Fibroblast of lung (primary cell): ENCODE results near the gene FMNL2. TPM values are rescaled to one million over a fixed set of nuclear protein-coding genes. Genes with fewer than 3 reads are reported as not detected.

Experiments
- DNase-seq, 2 donors: peaks; one replicate each; pipeline versions ENCODE4 v3.0.0 to v3.0.0-alpha.2; 2010; ENCODE audit warnings: low read depth in 2 of 2
- H2AFZ ChIP-seq: 2 replicates; pipeline ENCODE4 v1.5.1; 2012; ENCODE audit warnings: low read length, control low read depth, inconsistent platforms
- H3K27ac ChIP-seq: 2 replicates; pipeline ENCODE4 v1.5.1; 2011; ENCODE audit warnings: low read length, control low read depth; ENCODE audit not compliant: insufficient read depth
- H3K27me3 ChIP-seq: 2 replicates; pipeline ENCODE4 v1.5.1; 2011; ENCODE audit warnings: mild to moderate bottlenecking, low read length; ENCODE audit not compliant: control insufficient read depth, insufficient read depth
- H3K36me3 ChIP-seq: 2 replicates; pipeline ENCODE4 v1.5.1; 2011; ENCODE audit warnings: low read length; ENCODE audit not compliant: control insufficient read depth, insufficient read depth
- H3K4me1 ChIP-seq: 2 replicates; pipeline ENCODE4 v1.5.1; 2011; ENCODE audit warnings: low read length; ENCODE audit not compliant: control insufficient read depth, insufficient read depth; ENCODE audit errors: extremely low read depth
- H3K4me2 ChIP-seq: 2 replicates; pipeline ENCODE4 v1.5.1; 2011; ENCODE audit warnings: low read length, control low read depth; ENCODE audit not compliant: insufficient read depth; ENCODE audit errors: extremely low read depth
- H3K4me3 ChIP-seq, 4 experiments: fragments of 200-600 bp in 1 of 4; sonication (generic) in 1 of 4; replicated peaks in 1 of 4; 2 replicates each; pipeline ENCODE4 v1.5.1; 2011 to 2016; ENCODE audit warnings: low read length in 4 of 4, low read depth in 3 of 4, mild to moderate bottlenecking in 3 of 4, control low read depth in 2 of 4, inconsistent platforms in 1 of 4, mixed read lengths in 1 of 4; ENCODE audit not compliant: insufficient read depth in 1 of 4; ENCODE audit errors: control extremely low read depth in 1 of 4
- H3K79me2 ChIP-seq: 2 replicates; pipeline ENCODE4 v1.5.1; 2012; ENCODE audit warnings: mild to moderate bottlenecking, low read length, inconsistent platforms; ENCODE audit not compliant: control insufficient read depth, insufficient read depth
- H3K9ac ChIP-seq: 2 replicates; pipeline ENCODE4 v1.5.1; 2011; ENCODE audit warnings: mild to moderate bottlenecking, low read length, control low read depth; ENCODE audit not compliant: insufficient read depth
- H3K9me3 ChIP-seq: 2 replicates; pipeline ENCODE4 v1.5.1; 2012; ENCODE audit warnings: low read depth, low read length; ENCODE audit not compliant: control insufficient read depth, insufficient read depth
- H4K20me1 ChIP-seq: 2 replicates; pipeline ENCODE4 v1.5.1; 2011; ENCODE audit warnings: low read length; ENCODE audit not compliant: control insufficient read depth, insufficient read depth; ENCODE audit errors: extremely low read depth
- CTCF ChIP-seq, 2 donors: IDR thresholded peaks in 1 of 2; conservative IDR thresholded peaks in 1 of 2; 1 replicate in 1 of 2; 2 replicates in 1 of 2; pipeline ENCODE4 v1.5.1; 2011 to 2012; ENCODE audit warnings: low read length in 2 of 2, control low read depth in 1 of 2, inconsistent platforms in 1 of 2, low read depth in 1 of 2, mild to moderate bottlenecking in 1 of 2
- EZH2 ChIP-seq: IDR thresholded peaks from 2 replicates; pipeline ENCODE4 v1.5.1; 2012; ENCODE audit warnings: low read length, control low read depth, mild to moderate bottlenecking; ENCODE audit errors: missing control alignments
- polyA plus RNA-seq, 2 donors: library from polyadenylated mRNA; depleted of rRNA in 1 of 2; stranded (reverse) in 1 of 2; unstranded in 1 of 2; fragments of >200 nt; gene quantifications; 2 replicates each; pipeline ENCODE4 v1.2.1, GENCODE V29; 2011 to 2012; ENCODE audit warnings: missing spikeins in 1 of 2
- total RNA-seq: library from RNA; depleted of rRNA; stranded (reverse); fragments of >200 nt; gene quantifications from 2 replicates; pipeline ENCODE4 v1.2.1, GENCODE V29; 2014

Gene FMNL2
- total and polyA plus RNA-seq, 2 donors (not counting 1 experiment from before 2014, with no cell fraction given): 12.0 to 30.2 TPM

GRCh38 chr2:152513681-152514080 lies 178.7 kb downstream of the FMNL2 start:
- Histone ChIP-seq H3K79me2 (peaks cover under 1% of the 10 kb centered on the region), H3K27me3 (no peaks in the 10 kb centered on the region), H3K4me2 (no peak overlapping the region)

DNA sequence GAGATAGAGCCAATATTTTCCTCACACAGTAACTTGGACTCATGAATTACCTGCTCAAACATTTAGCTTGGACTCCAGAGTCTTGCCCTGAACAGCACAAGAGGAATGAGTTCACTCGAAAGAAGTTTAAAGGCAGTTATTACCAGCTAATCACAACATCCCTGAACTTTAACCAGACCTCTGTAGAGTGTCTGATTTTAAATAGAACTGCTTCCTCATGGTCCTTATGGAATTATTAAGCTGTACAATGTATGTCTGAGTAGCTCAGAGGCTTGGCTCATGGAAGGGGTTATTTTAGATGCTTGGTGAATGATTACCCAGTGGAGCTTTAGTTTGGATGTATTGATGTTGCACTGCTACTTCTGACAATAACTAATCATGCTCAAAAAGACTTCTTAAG lies 183.1 kb downstream of the FMNL2 start:
- Histone ChIP-seq H4K20me1 (no peaks in the 10 kb centered on the region), H3K27ac (no peak overlapping the region), H3K4me2 (no peak overlapping the region), H3K36me3 (no peaks in the 10 kb centered on the region), H3K4me3 (no peak overlapping the region), H3K79me2 (peaks cover 2% of the 10 kb centered on the region), H2AFZ (no peak overlapping the region), H3K4me1 (no peaks in the 10 kb centered on the region), H3K9ac (no peak overlapping the region), H3K27me3 (no peaks in the 10 kb centered on the region), H3K9me3 (no peaks in the 10 kb centered on the region)
- TF ChIP-seq EZH2 (no peak), CTCF (conservative IDR thresholded peaks at IDR 0.05 in 1 of 2, IDR thresholded peaks at IDR 0.05 in 1 of 2; ENCODE audit: low read depth in 1 of 2, low read length in 2 of 2) (no peak)
- no peak for DNase-seq

More at GRCh38 chr2:152513681-152514080, 178.7 kb downstream of the FMNL2 start:
- Histone ChIP-seq H3K9me3 (no peaks in the 10 kb centered on the region), H3K27ac (no peak overlapping the region), H3K36me3 (no peaks in the 10 kb centered on the region), H3K4me1 (peaks cover 2% of the 10 kb centered on the region), H3K4me3 (no peak overlapping the region), H3K9ac (no peak overlapping the region), H2AFZ (no peak overlapping the region), H4K20me1 (no peaks in the 10 kb centered on the region)
- DNase-seq: peak; percentile 45 to 77
- TF ChIP-seq EZH2 (no peak), CTCF (conservative IDR thresholded peaks at IDR 0.05 in 1 of 2, IDR thresholded peaks at IDR 0.05 in 1 of 2; ENCODE audit: low read depth in 1 of 2, low read length in 2 of 2) (no peak)

DNA sequence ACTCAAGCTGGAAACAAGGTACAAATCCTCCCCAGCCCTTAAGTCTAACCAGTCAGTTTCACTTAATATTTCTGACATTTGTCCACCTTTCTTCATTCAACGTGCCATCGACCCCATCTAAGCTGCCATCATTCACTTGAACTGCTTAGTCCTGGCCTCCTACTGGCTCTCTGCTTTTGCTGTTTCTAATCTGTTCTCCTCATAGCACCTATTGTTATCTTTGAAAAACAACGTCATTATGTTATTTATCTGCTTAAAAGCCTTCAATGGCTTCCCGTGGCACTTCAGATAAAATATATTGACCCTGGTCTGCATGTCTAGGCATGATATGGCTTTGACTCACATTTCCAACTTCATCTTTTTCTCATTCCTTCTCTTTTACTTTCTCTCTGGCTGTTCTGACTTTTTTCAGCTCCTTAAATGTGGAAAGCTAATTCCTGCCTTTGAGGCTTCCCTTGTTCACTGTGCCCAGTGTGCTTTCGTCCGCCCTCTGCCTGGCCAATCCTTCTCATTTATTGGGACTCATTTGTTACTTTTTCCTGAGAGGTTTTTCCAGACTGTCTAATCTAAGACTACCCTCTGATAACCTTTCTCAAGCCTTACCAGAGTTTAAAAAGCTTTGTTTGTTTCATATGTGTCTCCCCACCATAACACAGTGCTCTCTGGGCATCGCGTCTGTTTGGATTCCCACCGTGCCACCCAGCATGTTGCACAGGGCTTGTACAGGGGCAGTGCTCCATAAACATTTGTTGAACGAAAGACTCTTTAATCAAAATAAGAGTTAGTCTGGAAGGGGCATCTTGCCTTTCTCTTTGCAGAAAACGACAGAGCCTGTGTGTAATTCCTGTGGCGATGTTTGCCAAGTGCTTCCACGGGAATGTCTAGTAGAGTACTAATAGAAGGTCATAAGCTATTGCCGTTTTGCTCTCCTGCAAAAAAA lies 183.9 kb downstream of the FMNL2 start:
- Histone ChIP-seq H2AFZ (no peak overlapping the region), H3K9ac (no peak overlapping the region), H3K79me2 (peaks cover 2% of the 10 kb centered on the region), H3K4me2 (no peak overlapping the region), H3K27ac (no peak overlapping the region), H3K36me3 (no peaks in the 10 kb centered on the region), H3K27me3 (no peaks in the 10 kb centered on the region), H3K9me3 (no peaks in the 10 kb centered on the region), H4K20me1 (no peaks in the 10 kb centered on the region), H3K4me1 (no peaks in the 10 kb centered on the region), H3K4me3 (no peak overlapping the region)
- TF ChIP-seq CTCF (conservative IDR thresholded peaks at IDR 0.05 in 1 of 2, IDR thresholded peaks at IDR 0.05 in 1 of 2; ENCODE audit: low read depth in 1 of 2, low read length in 2 of 2) (no peak), EZH2 (no peak)
- DNase-seq: no peak
